Suprapubic skin (tissue), 4 donors: ENCODE measurements around the gene SLC7A9.

Experiments
- EP300 ChIP-seq: sonication (generic); formaldehyde crosslinking; IDR thresholded peaks from one replicate; pipeline ENCODE4 v1.6.1; 2017; ENCODE audit warnings: antibody characterized with exemption
- POLR2A ChIP-seq, 2 donors: fragments of 450-650 bp; IDR thresholded peaks; one replicate each; pipeline ENCODE4 v1.6.1; 2017; ENCODE audit warnings: antibody characterized with exemption in 2 of 2, mild to moderate bottlenecking in 2 of 2, moderate library complexity in 2 of 2
- POLR2AphosphoS5 ChIP-seq, 3 donors: sonication (generic); formaldehyde crosslinking; IDR thresholded peaks; one replicate each; pipeline ENCODE4 v1.6.1; 2017; ENCODE audit warnings: antibody characterized with exemption in 3 of 3
- TF ChIP-seq, protein P1 (sequence below), 2 donors: fragments of 200-600 bp in 1 of 2; fragments of 450-650 bp in 1 of 2; sonication (generic) in 1 of 2; IDR thresholded peaks; one replicate each; pipeline ENCODE4 v1.5.1; 2016 to 2019; ENCODE audit warnings: antibody characterized with exemption in 2 of 2, mild to moderate bottlenecking in 1 of 2, moderate library complexity in 1 of 2

DNA sequence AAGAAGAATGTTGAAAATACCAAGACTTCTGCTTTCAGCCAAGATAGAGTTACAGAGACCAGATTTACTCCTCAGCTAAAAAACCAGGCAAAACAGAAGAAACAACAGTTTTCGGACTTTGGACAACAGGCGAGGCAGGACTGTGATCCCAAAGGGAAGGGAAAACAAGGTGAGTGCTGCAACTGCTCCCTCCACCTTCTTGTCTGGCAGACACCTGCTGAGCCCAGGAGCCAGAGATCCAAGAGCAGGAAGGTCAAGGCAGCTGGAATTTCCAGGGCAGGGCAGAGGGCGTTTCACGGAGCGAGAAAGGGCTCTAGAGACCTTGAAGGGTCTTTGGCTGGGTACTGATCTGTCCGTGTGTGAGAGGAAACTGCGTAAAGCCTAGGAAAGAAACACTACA is 32.9 kb upstream of the SLC7A9 start:
- TF ChIP-seq POLR2A (IDR thresholded peaks at IDR 0.05) (no peak), EP300 (no peak), POLR2AphosphoS5 (IDR thresholded peaks at IDR 0.05) (no peak)
- TF ChIP-seq, protein P1, sequence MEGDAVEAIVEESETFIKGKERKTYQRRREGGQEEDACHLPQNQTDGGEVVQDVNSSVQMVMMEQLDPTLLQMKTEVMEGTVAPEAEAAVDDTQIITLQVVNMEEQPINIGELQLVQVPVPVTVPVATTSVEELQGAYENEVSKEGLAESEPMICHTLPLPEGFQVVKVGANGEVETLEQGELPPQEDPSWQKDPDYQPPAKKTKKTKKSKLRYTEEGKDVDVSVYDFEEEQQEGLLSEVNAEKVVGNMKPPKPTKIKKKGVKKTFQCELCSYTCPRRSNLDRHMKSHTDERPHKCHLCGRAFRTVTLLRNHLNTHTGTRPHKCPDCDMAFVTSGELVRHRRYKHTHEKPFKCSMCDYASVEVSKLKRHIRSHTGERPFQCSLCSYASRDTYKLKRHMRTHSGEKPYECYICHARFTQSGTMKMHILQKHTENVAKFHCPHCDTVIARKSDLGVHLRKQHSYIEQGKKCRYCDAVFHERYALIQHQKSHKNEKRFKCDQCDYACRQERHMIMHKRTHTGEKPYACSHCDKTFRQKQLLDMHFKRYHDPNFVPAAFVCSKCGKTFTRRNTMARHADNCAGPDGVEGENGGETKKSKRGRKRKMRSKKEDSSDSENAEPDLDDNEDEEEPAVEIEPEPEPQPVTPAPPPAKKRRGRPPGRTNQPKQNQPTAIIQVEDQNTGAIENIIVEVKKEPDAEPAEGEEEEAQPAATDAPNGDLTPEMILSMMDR (IDR thresholded peaks at IDR 0.05) = no peak
